H1 (cell line): Measurements from ENCODE around the gene AAGAB. TPM values are rescaled to one million over a fixed set of nuclear protein-coding genes. Genes with fewer than 3 reads are reported as not detected.

Experiments
- FOSL1 ChIP-seq: IDR thresholded peaks from 2 replicates; pipeline ENCODE4 v1.6.1; 2011; ENCODE audit warnings: mild to moderate bottlenecking, low read depth, low read length, moderate library complexity; ENCODE audit not compliant: insufficient read depth
- MAFK ChIP-seq: IDR thresholded peaks from 2 replicates; pipeline ENCODE4 v1.6.1; 2012; ENCODE audit warnings: low read depth, mild to moderate bottlenecking, improper control_type of control experiment, low read length
- POU5F1 ChIP-seq: IDR thresholded peaks from 2 replicates; pipeline ENCODE4 v1.6.1; 2011; ENCODE audit warnings: low read depth, mild to moderate bottlenecking, low read length, moderate library complexity
- RXRA ChIP-seq: IDR thresholded peaks from 2 replicates; pipeline ENCODE4 v1.6.1; 2011; ENCODE audit warnings: low read depth, mild to moderate bottlenecking, low read length, moderate library complexity; ENCODE audit not compliant: insufficient read depth
- polyA plus RNA-seq, 7 experiments: library from polyadenylated mRNA; depleted of rRNA in 3 of 7; stranded (reverse) in 5 of 7; unstranded in 2 of 7; fragments of >200 nt in 5 of 7; fragments of 200-250 nt in 2 of 7; gene quantifications; 1 replicate in 5 of 7; 2 replicates in 1 of 7; 4 replicates in 1 of 7; pipeline versions ENCODE4 v1.2.1 to v1.2.3, GENCODE V29; 2011 to 2013; ENCODE audit warnings: missing spikeins in 2 of 7, mixed read lengths in 2 of 7
- total RNA-seq: library from RNA; stranded (reverse); fragmentation: NEBNext Ultra II Directional; extraction: Animal tissue kit (Norgen Biotek cat#: 25700); gene quantifications from 2 replicates; pipeline ENCODE4 v1.2.1, GENCODE V29; 2021
- TF ChIP-seq, protein P1 (sequence below): IDR thresholded peaks from 2 replicates; pipeline ENCODE4 v1.6.1; 2012; ENCODE audit warnings: low read length, inconsistent platforms

The AAGAB gene
- total and polyA plus RNA-seq, 2 of the 8 experiments (the other 6 are each of a cell fraction or from before 2014, with no cell fraction given), result 20.1 to 45.9 TPM

DNA sequence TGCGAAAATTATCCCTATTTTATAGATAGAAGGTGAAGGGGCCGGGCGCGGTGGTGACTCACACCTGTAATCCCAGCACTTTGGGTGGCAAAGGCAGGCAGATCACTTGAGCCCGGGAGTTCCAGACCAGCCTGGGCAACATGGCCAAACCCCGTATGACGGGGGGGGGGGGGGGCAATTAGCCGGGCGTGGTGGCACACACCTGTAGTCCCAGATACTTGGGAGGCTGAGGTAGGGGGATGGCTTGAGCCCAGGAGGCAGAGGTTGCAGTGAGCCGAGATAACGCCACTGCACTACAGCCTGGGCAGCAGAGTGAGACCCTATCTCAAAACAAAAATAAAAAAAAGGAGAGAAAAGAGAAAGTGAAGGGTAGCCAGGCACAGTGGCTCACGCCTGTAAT is 1.4 kb downstream of the AAGAB start (continued):
- TF ChIP-seq, protein P1, sequence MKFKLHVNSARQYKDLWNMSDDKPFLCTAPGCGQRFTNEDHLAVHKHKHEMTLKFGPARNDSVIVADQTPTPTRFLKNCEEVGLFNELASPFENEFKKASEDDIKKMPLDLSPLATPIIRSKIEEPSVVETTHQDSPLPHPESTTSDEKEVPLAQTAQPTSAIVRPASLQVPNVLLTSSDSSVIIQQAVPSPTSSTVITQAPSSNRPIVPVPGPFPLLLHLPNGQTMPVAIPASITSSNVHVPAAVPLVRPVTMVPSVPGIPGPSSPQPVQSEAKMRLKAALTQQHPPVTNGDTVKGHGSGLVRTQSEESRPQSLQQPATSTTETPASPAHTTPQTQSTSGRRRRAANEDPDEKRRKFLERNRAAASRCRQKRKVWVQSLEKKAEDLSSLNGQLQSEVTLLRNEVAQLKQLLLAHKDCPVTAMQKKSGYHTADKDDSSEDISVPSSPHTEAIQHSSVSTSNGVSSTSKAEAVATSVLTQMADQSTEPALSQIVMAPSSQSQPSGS, result no peak
- TF ChIP-seq POU5F1, result no peak
- TF ChIP-seq MAFK, result no peak
- TF ChIP-seq RXRA, result no peak
- no peak for TF ChIP-seq FOSL1
